HEK293 (cell line): ENCODE data around the gene ZNF423.

Experiments
- ZNF48 ChIP-seq: fragments of 450-650 bp; formaldehyde crosslinking; IDR thresholded peaks from 2 replicates; pipeline ENCODE4 v1.5.1; 2016; ENCODE audit warnings: missing biosample characterization, missing genetic modification characterization
- TF ChIP-seq, protein P1 (sequence below): fragments of 450-650 bp; IDR thresholded peaks from 2 replicates; pipeline ENCODE4 v1.5.1; 2018; ENCODE audit warnings: missing biosample characterization, missing genetic modification characterization
- TF ChIP-seq, protein P2 (sequence below): fragments of 450-650 bp; formaldehyde crosslinking; IDR thresholded peaks from 2 replicates; pipeline ENCODE4 v1.5.1; 2016; ENCODE audit warnings: missing biosample characterization, missing genetic modification characterization

GRCh38 chr16:49622084-49622390, 233.9 kb downstream of the ZNF423 start:
- TF ChIP-seq, protein P1, sequence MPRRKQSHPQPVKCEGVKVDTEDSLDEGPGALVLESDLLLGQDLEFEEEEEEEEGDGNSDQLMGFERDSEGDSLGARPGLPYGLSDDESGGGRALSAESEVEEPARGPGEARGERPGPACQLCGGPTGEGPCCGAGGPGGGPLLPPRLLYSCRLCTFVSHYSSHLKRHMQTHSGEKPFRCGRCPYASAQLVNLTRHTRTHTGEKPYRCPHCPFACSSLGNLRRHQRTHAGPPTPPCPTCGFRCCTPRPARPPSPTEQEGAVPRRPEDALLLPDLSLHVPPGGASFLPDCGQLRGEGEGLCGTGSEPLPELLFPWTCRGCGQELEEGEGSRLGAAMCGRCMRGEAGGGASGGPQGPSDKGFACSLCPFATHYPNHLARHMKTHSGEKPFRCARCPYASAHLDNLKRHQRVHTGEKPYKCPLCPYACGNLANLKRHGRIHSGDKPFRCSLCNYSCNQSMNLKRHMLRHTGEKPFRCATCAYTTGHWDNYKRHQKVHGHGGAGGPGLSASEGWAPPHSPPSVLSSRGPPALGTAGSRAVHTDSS (tag by site-specific recombination) = no peak
- no peak for TF ChIP-seq ZNF48 (tag by site-specific recombination)
- TF ChIP-seq, protein P2, sequence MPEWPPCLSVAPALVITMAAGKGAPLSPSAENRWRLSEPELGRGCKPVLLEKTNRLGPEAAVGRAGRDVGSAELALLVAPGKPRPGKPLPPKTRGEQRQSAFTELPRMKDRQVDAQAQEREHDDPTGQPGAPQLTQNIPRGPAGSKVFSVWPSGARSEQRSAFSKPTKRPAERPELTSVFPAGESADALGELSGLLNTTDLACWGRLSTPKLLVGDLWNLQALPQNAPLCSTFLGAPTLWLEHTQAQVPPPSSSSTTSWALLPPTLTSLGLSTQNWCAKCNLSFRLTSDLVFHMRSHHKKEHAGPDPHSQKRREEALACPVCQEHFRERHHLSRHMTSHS (tag by site-specific recombination) = no peak
